CD4-positive, alpha-beta T cell treated with Interleukin-21 for 1 hour (primary cell): Measurements from ENCODE around the gene TMTC2.
"Not testable (repeated sequence)": the region's sequence is repeated elsewhere in the genome, so short reads cannot be mapped to it uniquely, and the experiment has no call there.

Source experiments
- DNase-seq: peaks from one replicate; pipeline ENCODE4 v3.0.0-alpha.2; 2020

The TMTC2 gene

DNA sequence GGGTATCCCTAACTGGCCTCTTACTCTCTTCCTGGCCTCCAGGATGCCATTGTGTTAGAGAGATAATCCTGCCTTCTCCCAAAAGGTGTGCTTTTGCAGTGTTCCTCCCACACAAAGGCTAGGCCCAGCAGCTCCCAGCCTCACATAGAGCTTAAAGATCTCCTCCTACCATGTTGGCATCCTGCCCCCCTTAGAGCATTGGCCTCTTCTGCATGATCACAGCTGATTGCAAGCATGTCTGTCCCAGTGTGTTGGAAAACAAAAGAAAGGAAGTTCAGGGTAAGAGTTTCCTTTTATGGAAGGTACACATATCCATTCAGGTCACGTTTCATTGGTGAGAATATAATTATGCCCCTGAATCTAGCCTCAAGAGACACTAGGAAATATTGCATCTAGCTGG, 405.4 kb downstream of the TMTC2 start:
- DNase-seq: no peak

DNA sequence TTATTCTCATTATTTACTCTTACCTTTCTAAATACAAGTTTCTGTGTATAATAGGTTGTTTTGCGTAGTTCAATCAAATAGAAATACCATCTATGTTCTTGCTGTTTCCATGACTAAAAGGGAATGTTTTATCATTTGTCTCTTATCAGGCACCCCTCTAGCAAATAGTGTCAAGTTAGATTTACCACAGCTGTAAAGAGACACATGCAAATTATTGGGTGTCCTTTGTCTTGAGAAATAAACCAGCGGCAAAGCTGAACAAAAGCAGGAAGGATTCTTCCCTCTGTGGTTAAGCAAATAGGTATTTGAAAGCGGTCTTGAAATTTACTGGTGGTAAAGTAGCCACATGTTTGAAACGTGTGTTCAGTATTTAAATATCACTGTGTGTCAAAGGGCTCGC, 405.9 kb downstream of the TMTC2 start:
- DNase-seq: no peak

DNA sequence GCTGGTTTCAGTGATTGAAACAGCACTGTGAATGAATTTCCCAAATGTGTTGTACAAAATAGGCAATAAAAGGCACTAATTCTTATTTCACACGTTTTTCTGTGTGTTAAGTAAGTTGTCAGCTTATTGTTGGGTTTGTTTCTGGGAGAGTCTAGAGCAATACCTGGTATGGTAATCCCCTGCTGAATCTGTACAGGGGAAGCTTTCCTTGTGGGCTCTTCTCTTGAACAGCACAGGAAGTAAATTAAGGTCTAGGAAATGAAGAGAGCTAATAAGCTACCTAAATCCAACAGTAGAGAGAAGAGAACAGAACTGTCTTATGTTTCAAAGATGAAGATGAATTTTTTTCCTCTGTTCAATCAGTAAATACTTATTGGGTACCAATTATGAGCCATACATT, 406.7 kb downstream of the TMTC2 start:
- no peak for DNase-seq

GRCh38 chr12:83097643-83098342, 411.1 kb downstream of the TMTC2 start:
- DNase-seq: no peak

DNA sequence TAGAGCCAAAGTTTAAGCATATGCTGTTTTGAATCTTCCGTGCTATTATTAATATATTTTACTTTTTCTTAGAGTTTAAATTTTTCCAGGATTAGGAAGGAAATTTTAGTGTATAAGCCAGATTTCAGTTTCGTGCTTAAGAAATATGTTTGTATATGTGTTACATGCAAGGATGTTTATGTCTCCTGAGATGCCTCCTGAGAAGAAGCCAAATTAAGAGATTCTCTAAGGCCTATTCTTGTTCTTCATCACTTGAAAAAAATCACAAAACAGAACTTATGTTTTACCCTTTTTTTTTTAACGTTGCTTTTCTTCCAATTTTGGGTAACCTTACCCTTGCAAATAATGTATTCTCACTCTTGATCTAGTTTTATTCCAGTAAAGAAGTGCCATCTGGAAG, 412.7 kb downstream of the TMTC2 start:
- no peak for DNase-seq

- DNase-seq: no peak
Observed at GRCh38 chr12:83102499-83102898, 415.8 kb downstream of the TMTC2 start.

- DNase-seq: no peak
Observed at GRCh38 chr12:83106873-83107272, 420.2 kb downstream of the TMTC2 start.

GRCh38 chr12:83110424-83110823, 423.7 kb downstream of the TMTC2 start:
- DNase-seq: no peak

GRCh38 chr12:83113945-83114344, 427.2 kb downstream of the TMTC2 start:
- no peak for DNase-seq

- no peak for DNase-seq
Observed at GRCh38 chr12:83114966-83115365, 428.3 kb downstream of the TMTC2 start.

DNA sequence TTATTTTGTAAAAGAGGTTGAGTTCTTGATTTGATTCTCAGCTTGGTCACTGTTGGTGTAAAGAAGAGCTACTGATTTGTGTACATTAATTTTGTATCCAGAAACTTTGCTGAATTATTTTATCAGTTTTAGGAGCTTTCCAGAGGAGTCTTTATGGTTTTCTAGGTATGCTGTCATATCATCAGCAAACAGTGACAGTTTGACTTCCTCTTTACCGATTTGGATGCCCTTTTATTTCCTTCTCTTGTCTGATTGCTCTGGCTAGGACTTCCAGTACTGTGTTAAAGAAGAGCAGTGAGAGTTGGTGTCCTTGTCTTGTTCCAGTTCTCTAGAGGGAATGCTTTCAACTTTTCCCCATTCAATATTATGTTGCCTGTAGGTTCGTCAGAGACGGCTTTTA, 431.2 kb downstream of the TMTC2 start:
- DNase-seq: not testable (repeated sequence)

DNA sequence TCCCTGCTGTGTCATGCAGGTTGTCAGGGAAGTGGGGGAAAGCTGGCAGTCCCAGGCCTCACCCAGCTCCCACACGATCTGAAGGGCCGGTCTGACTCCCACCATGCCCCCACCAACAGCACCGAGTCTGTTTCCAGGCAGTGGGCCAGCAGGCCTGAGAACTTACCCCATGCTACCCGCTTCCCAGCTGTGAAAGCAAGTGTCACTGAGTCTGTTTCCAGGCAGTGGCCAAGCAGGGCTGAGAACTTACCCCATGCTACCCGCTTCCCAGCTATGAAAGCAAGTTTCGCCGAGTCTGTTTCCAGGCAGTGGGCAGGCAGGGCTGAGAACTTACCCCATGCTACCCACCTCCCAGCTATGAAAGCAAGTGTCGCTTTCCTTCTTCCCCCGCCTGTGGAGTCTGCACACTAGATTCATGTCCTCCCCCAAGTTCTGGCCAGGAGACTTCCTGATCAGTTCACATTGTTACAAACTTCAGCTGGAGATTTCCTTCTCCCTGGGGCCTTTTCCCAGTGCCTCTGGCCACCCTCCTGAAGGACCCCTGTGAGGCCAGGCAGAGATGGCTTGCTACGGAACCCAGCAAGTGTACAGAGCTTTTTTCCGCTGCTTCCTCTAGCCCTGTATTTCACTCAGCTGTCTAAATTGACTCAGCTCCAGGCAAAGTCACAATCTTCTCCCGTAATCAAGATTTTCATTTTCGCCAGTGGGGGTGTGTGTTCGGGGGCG, 435.4 kb downstream of the TMTC2 start:
- DNase-seq: no peak

DNA sequence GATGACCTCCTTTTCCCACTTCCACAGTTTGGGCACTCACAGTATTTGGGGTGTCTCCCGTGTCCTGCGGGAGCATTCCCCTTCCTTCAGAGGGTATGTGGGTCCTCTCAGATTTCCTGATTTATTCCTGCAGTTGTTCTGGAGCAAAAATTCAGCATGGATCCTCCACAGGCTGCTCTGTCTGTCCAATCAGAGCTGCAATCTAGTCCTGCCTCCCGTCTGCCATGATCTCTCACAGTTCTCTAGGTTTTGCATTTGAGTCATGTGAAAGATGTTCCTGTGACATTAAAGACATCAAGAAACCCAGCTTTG, 435.9 kb downstream of the TMTC2 start:
- no peak for DNase-seq

- no peak for DNase-seq
Observed at GRCh38 chr12:83123039-83123438, 436.3 kb downstream of the TMTC2 start.

DNA sequence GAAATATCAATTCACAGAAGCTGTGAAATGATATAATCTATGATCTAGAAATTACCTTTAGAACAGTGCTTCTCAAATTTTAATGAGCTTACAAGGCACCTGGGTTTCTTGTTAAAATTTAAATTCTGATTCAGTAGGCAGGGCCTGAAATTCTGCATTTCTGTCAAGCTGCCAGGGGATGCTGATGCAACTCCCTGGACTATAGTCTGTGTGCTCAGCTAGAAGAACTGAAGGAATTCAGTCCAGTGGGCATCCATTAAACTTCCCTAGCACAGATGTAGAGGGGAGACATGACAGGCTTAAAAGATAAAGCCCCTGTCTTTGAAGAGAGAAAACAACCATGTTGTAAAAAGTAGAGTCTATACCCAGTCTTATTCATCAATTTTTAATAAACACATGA, 441.8 kb downstream of the TMTC2 start:
- no peak for DNase-seq

DNA sequence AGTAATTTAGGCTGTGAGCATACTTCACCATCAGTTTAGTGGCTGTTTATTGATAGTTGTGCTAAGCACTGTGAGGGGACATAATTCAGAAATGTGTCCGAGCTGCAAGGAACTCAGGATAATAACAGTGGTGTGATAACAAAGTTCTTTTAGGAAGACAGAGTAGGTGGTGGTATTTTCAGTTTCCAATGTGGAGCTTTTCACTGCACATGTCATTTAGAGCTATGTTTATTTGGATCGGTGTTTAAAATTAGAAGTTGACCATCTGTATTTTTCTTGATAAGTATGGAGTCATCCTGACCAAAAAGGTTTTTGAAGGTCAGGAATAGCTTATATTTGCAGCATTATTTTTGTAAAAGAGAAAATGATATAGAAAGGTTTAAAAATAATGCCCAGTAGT, 443.5 kb downstream of the TMTC2 start:
- no peak for DNase-seq

DNA sequence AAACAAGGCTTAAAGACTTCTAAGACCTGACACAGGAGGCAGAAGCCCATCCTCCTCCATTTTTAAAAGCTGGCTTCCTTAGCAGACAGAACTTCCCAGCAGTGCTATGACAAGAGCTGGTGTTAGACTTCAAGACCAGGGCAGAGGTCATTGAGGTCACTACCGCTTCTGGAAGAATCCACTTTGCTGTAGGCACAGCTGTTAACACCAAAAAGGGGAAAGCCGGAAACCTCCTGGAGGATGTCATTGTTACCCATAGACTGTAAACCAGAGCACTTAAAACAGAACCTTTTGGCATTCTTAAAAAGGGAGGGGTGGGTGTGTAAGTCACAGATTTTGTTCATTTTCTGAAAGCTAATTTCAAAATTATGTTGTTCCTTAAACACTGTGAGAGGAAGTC, 445.7 kb downstream of the TMTC2 start:
- no peak for DNase-seq

DNA sequence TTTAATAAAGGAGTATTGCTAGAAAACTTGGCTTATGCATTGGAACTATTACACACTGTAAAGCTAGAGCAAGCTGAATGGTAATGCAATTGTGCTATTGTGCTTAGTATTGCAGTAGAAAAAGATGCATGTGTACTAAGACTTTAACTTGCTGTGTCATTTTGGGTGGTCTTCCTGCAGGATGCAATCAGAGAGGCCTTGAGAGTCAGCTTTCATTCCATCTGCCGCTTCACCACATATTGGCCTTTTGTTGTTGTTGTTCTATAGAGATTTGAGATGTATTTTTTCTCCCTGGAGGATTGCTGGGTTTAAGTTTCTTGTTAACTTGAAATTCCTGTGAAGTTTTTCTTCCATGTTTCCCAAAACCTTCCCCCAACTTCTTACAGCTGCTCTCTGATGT, 449.7 kb downstream of the TMTC2 start:
- no peak for DNase-seq

DNA sequence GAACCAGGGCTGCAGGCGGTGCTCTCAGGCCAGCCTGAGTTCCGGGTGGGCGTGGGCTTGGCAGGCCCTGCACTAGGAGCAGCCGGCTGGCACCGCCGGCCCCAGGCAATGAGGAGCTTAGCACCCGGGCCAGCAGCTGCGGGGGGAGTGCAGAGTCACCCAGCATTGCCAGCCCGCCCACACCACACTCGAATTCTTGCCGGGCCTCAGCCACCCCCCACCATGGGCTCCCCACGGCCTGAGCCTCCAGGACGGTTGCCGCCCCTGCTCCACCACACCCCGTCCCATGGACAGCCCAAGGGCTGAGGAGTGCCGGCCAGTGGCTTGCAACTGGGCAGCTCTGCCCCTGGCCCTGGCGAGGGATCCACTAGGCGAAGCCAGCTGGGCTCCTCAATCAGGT, 453.4 kb downstream of the TMTC2 start:
- no peak for DNase-seq

DNA sequence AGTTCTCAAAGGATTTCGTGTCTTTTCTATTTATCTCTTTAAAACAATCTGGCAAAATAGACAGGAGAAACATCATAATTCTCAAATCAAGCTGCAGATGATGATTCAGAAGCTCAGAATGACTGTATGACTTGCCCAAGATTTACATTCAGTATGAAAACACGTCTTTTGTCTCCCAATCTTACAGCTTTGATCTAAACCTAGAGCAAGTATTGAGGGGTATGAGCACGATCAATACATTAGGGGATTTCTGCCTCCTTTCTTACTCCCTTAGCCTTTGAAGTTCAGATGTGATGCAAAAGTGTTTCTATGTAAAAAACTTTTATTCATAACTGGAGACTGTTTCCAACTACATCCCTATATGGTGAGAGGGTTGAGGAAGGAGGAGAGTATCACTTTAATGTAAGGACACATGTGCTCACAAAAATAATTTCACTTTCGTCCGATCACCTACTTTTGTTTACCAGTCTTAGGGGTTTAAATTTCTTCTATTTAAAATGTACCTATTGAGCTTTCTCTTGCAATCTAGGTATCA, 454.8 kb downstream of the TMTC2 start:
- DNase-seq: no peak

DNA sequence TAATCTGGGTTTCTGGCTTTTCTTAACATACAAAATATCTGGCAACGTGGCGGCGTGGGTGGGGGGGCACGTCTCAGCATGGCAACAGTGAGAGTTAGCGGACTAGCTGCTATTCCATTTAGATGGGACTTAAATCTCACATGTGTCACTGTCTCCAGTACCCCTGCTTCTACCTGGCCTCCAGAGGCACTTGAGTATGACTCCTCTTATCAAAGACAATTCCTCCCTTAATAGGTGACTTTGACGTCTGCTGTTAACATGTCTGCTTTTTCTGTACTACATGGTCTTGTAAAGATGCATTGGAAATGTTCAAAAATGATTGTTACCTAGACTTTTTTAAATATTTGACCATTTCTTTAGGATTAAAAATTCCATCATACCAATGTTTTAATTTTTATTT, 456.2 kb downstream of the TMTC2 start:
- DNase-seq: no peak

- DNase-seq: no peak
Observed at GRCh38 chr12:83143950-83144349, 457.2 kb downstream of the TMTC2 start.

- no peak for DNase-seq
Observed at GRCh38 chr12:83145325-83145840, 458.7 kb downstream of the TMTC2 start.

DNA sequence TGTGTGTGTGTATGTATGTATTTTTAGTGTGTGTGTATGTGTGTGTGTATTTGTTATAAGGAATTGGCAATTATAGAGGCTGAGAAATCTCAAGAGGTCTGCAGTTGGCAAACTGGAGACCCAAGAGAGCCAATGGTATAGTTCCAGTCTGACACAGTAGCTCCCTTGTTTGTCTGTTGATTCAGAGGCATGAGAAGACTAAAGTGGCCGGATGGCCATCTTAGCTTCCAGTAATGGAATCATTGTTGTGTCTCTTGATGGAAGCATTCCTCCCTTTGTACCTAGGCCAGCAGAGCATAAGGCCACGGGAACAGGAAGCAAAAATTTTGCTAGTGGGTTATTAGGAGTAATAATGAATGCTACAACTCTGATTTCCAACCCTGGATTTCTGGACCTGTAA, 460.6 kb downstream of the TMTC2 start:
- DNase-seq: no peak

DNA sequence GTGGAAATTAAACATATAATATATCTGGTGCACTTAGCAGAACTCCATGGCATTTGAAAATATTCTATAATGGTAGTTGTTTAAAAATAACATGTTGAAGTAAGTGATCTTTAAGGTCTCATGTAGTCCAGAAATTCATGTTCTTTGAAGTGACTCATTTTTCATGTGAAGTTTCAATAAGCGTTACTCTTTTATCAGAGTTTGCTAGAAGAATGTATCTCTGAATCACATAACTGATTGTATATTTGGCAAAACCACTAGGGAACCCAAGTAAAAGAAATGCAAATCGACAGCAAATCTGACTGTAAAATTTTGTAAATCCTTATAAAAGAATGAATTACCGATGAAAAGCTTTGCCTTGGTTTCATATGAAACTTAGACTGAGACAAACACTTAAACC, 463.3 kb downstream of the TMTC2 start:
- no peak for DNase-seq
